Stimulated activated CD4-positive, alpha-beta T cell treated with anti-CD3 and anti-CD28 coated beads, Interleukin-4, amount 100 ng/mL, for 24 hours (primary cell): ENCODE results near the gene KCNAB2.

Source experiments
- DNase-seq: peaks from one replicate; pipeline ENCODE4 v3.0.0-alpha.2; 2020

The KCNAB2 gene

GRCh38 chr1:6085666-6086065 is 40.0 kb downstream of the KCNAB2 start:
- DNase-seq = no peak

GRCh38 chr1:6086358-6086757 is 40.7 kb downstream of the KCNAB2 start:
- no peak for DNase-seq

GRCh38 chr1:6086762-6087376 is 41.2 kb downstream of the KCNAB2 start:
- DNase-seq = no peak

- no peak for DNase-seq
Measured at GRCh38 chr1:6087377-6087772, 41.7 kb downstream of the KCNAB2 start.

- DNase-seq = no peak
Measured at GRCh38 chr1:6087958-6088357, 42.3 kb downstream of the KCNAB2 start.

- no peak for DNase-seq
Measured at GRCh38 chr1:6088956-6089355, 43.3 kb downstream of the KCNAB2 start.

GRCh38 chr1:6090288-6090687 is 44.6 kb downstream of the KCNAB2 start:
- no peak for DNase-seq

- DNase-seq = no peak
Measured at GRCh38 chr1:6090996-6091822, 45.5 kb downstream of the KCNAB2 start.

GRCh38 chr1:6091823-6092109 is 46.1 kb downstream of the KCNAB2 start:
- no peak for DNase-seq

- DNase-seq = no peak
Measured at GRCh38 chr1:6092211-6092610, 46.5 kb downstream of the KCNAB2 start.

GRCh38 chr1:6093071-6093470 is 47.4 kb downstream of the KCNAB2 start:
- no peak for DNase-seq

- no peak for DNase-seq
Measured at GRCh38 chr1:6093611-6094010, 47.9 kb downstream of the KCNAB2 start.

- no peak for DNase-seq
Measured at GRCh38 chr1:6094246-6094645, 48.6 kb downstream of the KCNAB2 start.

- no peak for DNase-seq
Measured at GRCh38 chr1:6094801-6095505, 49.3 kb downstream of the KCNAB2 start.

- no peak for DNase-seq
Measured at GRCh38 chr1:6095511-6096242, 50.0 kb downstream of the KCNAB2 start.

GRCh38 chr1:6096243-6097116 is 50.8 kb downstream of the KCNAB2 start:
- no peak for DNase-seq

GRCh38 chr1:6097117-6097595 is 51.5 kb downstream of the KCNAB2 start:
- DNase-seq = no peak

- no peak for DNase-seq
Measured at GRCh38 chr1:6097824-6098223, 52.1 kb downstream of the KCNAB2 start.

- no peak for DNase-seq
Measured at GRCh38 chr1:6098303-6099215, 52.9 kb downstream of the KCNAB2 start.

- no peak for DNase-seq
Measured at GRCh38 chr1:6099297-6099696, 53.6 kb downstream of the KCNAB2 start.
